H9 (cell line): Measurements from ENCODE around the gene SMAD6. TPM values are rescaled to one million over a fixed set of nuclear protein-coding genes. Genes with fewer than 3 reads are reported as not detected.

Source experiments
- DNase-seq: peaks from one replicate; pipeline ENCODE4 v3.0.0-alpha.2; 2017
- H2AFZ ChIP-seq: one replicate; pipeline ENCODE4 v1.6.1; 2013; ENCODE audit warnings: mild to moderate bottlenecking, low read length, control low read depth, moderate library complexity
- H2AK5ac ChIP-seq: 2 replicates; pipeline ENCODE4 v1.6.1; 2013; ENCODE audit warnings: low read length, control low read depth, mixed read lengths; ENCODE audit not compliant: insufficient read length
- H2BK120ac ChIP-seq: one replicate; pipeline ENCODE4 v1.6.1; 2013; ENCODE audit warnings: low read depth, mild to moderate bottlenecking, low read length, control low read depth, inconsistent platforms; ENCODE audit not compliant: poor library complexity, severe bottlenecking
- H2BK12ac ChIP-seq: 2 replicates; pipeline ENCODE4 v1.6.1; 2013; ENCODE audit warnings: low read length, control low read depth, mixed read lengths, low read depth; ENCODE audit not compliant: insufficient read length
- H2BK15ac ChIP-seq: 2 replicates; pipeline ENCODE4 v1.6.1; 2013; ENCODE audit warnings: low read depth, low read length, control low read depth
- H2BK20ac ChIP-seq: one replicate; pipeline ENCODE4 v1.6.1; 2013; ENCODE audit warnings: low read depth, mild to moderate bottlenecking, low read length, control low read depth, inconsistent platforms; ENCODE audit not compliant: poor library complexity, severe bottlenecking
- H2BK5ac ChIP-seq: 2 replicates; pipeline ENCODE4 v1.6.1; 2013; ENCODE audit warnings: low read length, control low read depth, mixed read lengths; ENCODE audit not compliant: insufficient read length
- H3K14ac ChIP-seq: 2 replicates; pipeline ENCODE4 v1.6.1; 2013; ENCODE audit warnings: low read length, control low read depth; ENCODE audit not compliant: insufficient read depth
- H3K18ac ChIP-seq: 2 replicates; pipeline ENCODE4 v1.6.1; 2013; ENCODE audit warnings: low read depth, mild to moderate bottlenecking, mixed read lengths, low read length, control low read depth; ENCODE audit not compliant: insufficient read length
- H3K23ac ChIP-seq: 2 replicates; pipeline ENCODE4 v1.6.1; 2013; ENCODE audit warnings: low read length, control low read depth, mixed read lengths, low read depth; ENCODE audit not compliant: insufficient read length
- H3K23me2 ChIP-seq: 2 replicates; pipeline ENCODE4 v1.6.1; 2013; ENCODE audit warnings: low read depth, mild to moderate bottlenecking, mixed read lengths, low read length, control low read depth; ENCODE audit not compliant: insufficient read length, poor library complexity, severe bottlenecking
- H3K27ac ChIP-seq: 2 replicates; pipeline ENCODE4 v1.5.1; 2013; ENCODE audit warnings: low read length, control low read depth, mixed read lengths, low read depth; ENCODE audit not compliant: insufficient read length
- H3K27me3 ChIP-seq: 2 replicates; pipeline ENCODE4 v1.6.1; 2013; ENCODE audit warnings: low read length, control low read depth, inconsistent platforms; ENCODE audit not compliant: insufficient read depth
- H3K4ac ChIP-seq: 2 replicates; pipeline ENCODE4 v1.6.1; 2013; ENCODE audit warnings: low read depth, mild to moderate bottlenecking, control low read depth, inconsistent platforms, low read length, moderate library complexity
- H3K4me1 ChIP-seq: 2 replicates; pipeline ENCODE4 v1.6.1; 2013; ENCODE audit warnings: low read length, control low read depth, inconsistent platforms; ENCODE audit not compliant: insufficient read depth
- H3K4me2 ChIP-seq: 2 replicates; pipeline ENCODE4 v1.6.1; 2013; ENCODE audit warnings: low read length, control low read depth, mixed read lengths; ENCODE audit not compliant: insufficient read length, insufficient read depth
- H3K56ac ChIP-seq: 2 replicates; pipeline ENCODE4 v1.6.1; 2013; ENCODE audit warnings: low read depth, mild to moderate bottlenecking, mixed read lengths, low read length, control low read depth; ENCODE audit not compliant: insufficient read length
- H3K79me1 ChIP-seq: 2 replicates; pipeline ENCODE4 v1.6.1; 2013; ENCODE audit warnings: low read depth, mild to moderate bottlenecking, moderate library complexity, low read length, control low read depth, inconsistent platforms; ENCODE audit not compliant: insufficient read depth, poor library complexity, severe bottlenecking
- H3K79me2 ChIP-seq: 2 replicates; pipeline ENCODE4 v1.6.1; 2013; ENCODE audit warnings: low read length, control low read depth, inconsistent platforms; ENCODE audit not compliant: insufficient read depth
- H3K9ac ChIP-seq: 2 replicates; pipeline ENCODE4 v1.6.1; 2013; ENCODE audit warnings: low read length, control low read depth, mixed read lengths; ENCODE audit not compliant: insufficient read length; ENCODE audit errors: extremely low read depth
- H3K9me3 ChIP-seq: one replicate; pipeline ENCODE4 v1.6.1; 2013; ENCODE audit warnings: low read depth, low read length, inconsistent platforms; ENCODE audit not compliant: control insufficient read depth
- H3T11ph ChIP-seq: one replicate; pipeline ENCODE4 v1.6.1; 2013; ENCODE audit warnings: mild to moderate bottlenecking, low read length, control low read depth, inconsistent platforms
- H4K20me1 ChIP-seq: one replicate; pipeline ENCODE4 v1.6.1; 2013; ENCODE audit not compliant: control insufficient read depth, insufficient read length, insufficient read depth
- H4K5ac ChIP-seq: 2 replicates; pipeline ENCODE4 v1.6.1; 2013; ENCODE audit warnings: low read depth, mild to moderate bottlenecking, mixed read lengths, low read length, control low read depth; ENCODE audit not compliant: insufficient read length
- H4K8ac ChIP-seq: replicated peaks from 2 replicates; pipeline ENCODE4 v1.6.1; 2013; ENCODE audit warnings: low read length, control low read depth, mixed read lengths, low read depth; ENCODE audit not compliant: insufficient read length
- H4K91ac ChIP-seq: 2 replicates; pipeline ENCODE4 v1.6.1; 2013; ENCODE audit warnings: low read depth, mild to moderate bottlenecking, moderate library complexity, mixed read lengths, low read length, control low read depth; ENCODE audit not compliant: insufficient read length
- H3K27ac Mint-ChIP-seq, 3 experiments: 2 replicates in 2 of 3; 3 replicates in 1 of 3; pipeline ENCODE4 v1.8.0; 2020 to 2021; ENCODE audit warnings: mixed read lengths in 3 of 3, mild to moderate bottlenecking in 1 of 3, moderate library complexity in 1 of 3
- H3K27me3 Mint-ChIP-seq: 2 replicates; pipeline ENCODE4 v1.8.0; 2021; ENCODE audit warnings: low read depth, mild to moderate bottlenecking, moderate library complexity, mixed read lengths
- H3K36me3 Mint-ChIP-seq, 3 experiments: 2 replicates in 2 of 3; 3 replicates in 1 of 3; pipeline ENCODE4 v1.8.0; 2020 to 2021; ENCODE audit warnings: low read depth in 3 of 3, mixed read lengths in 3 of 3; ENCODE audit not compliant: insufficient read depth in 1 of 3
- H3K4me1 Mint-ChIP-seq, 2 experiments: 2 replicates each; pipeline ENCODE4 v1.8.0; 2020; ENCODE audit warnings: mixed read lengths in 2 of 2
- H3K4me3 Mint-ChIP-seq, 2 experiments: 2 replicates in 1 of 2; 3 replicates in 1 of 2; pipeline ENCODE4 v1.8.0; 2020 to 2021; ENCODE audit warnings: mild to moderate bottlenecking in 2 of 2, mixed read lengths in 2 of 2, moderate library complexity in 1 of 2
- H3K9me3 Mint-ChIP-seq, 2 experiments: 2 replicates in 1 of 2; 3 replicates in 1 of 2; pipeline ENCODE4 v1.8.0; 2020; ENCODE audit warnings: mild to moderate bottlenecking in 2 of 2, mixed read lengths in 2 of 2, moderate library complexity in 1 of 2
- WGBS: extraction: QIAGEN DNeasy Blood & Tissue Kit; methylation state at CpG from one replicate; pipeline ENCODE4 v1.1.7; 2013; ENCODE audit warnings: missing lambda C conversion rate, low lambda C conversion rate, mixed read lengths; ENCODE audit not compliant: insufficient read length; ENCODE audit errors: extremely low coverage; 5-methylcytosine and 5-hydroxymethylcytosine counted together
- total RNA-seq: library from RNA; stranded (reverse); gene quantifications from 2 replicates; pipeline ENCODE4 v1.2.1, GENCODE V29; 2021
- TF ChIP-seq, protein P1 (sequence below): fragments of 200-600 bp; sonication (generic); conservative IDR thresholded peaks from 3 replicates; pipeline ENCODE4 v1.8.0; 2021; ENCODE audit warnings: antibody characterized with exemption, mild to moderate bottlenecking

The SMAD6 gene
- total RNA-seq, 1 experiment from 2014 or later, result 6.0 TPM

DNA sequence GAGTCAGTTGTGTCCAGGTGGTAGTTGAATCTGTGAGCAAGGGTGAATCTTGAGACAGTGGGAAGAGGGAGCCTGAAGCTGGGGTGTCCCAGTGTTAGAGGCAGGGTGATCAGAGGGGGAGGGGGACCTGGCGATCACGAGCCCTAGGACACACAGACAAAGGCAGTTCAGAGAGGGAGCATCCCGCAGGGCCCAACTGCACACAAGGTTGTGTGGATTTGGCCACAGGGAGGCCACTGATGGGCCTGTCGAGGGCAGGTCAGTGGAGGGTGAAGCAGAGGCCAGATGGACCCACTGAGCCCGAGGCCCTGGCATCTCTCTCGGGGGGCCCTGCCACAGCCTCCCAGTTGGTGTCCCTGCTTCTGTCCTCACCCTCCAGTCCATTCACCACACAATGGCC is 48.6 kb upstream of the SMAD6 start:
- Histone ChIP-seq H3K4ac (no peak overlapping the region), H3K9ac (no peak overlapping the region), H3K79me1 (no peaks in the 10 kb centered on the region), H3K9me3 (no peaks in the 10 kb centered on the region), H3K56ac (no peak overlapping the region), H3K14ac (no peak overlapping the region), H3K79me2 (no peaks in the 10 kb centered on the region), H2AK5ac (no peak overlapping the region), H2BK12ac (no peak overlapping the region), H4K5ac (no peak overlapping the region), H3K23ac (no peak overlapping the region), H2BK20ac (no peak overlapping the region), H3T11ph (no peak overlapping the region), H2AFZ (no peak overlapping the region), H4K20me1 (no peaks in the 10 kb centered on the region), H3K23me2 (peaks cover 4% of the 10 kb centered on the region), H3K27me3 (no peaks in the 10 kb centered on the region), H2BK5ac (no peak overlapping the region), H4K91ac (no peak overlapping the region), H2BK15ac (no peak overlapping the region), H2BK120ac (no peak overlapping the region), H4K8ac (no peak overlapping the region), H3K27ac (no peak overlapping the region), H3K4me1 (peaks cover 17% of the 10 kb centered on the region), H3K18ac (no peak overlapping the region), H3K4me2 (no peak overlapping the region)
- Mint-ChIP-seq H3K36me3 (no peaks in the 10 kb centered on the region), H3K9me3 (no peaks in the 10 kb centered on the region; a peak in 1 of 5 replicates), H3K4me1 (peaks cover 40 to 56% of the 10 kb centered on the region in 2 experiments), H3K27me3 (peaks cover 6% of the 10 kb centered on the region), H3K27ac (peak overlapping the region in 1 of 3 experiments; percentile 35; a peak in 1 of 7 replicates), H3K4me3 (no peak overlapping the region; a peak in 1 of 5 replicates)
- DNase-seq, result no peak
- TF ChIP-seq, protein P1, sequence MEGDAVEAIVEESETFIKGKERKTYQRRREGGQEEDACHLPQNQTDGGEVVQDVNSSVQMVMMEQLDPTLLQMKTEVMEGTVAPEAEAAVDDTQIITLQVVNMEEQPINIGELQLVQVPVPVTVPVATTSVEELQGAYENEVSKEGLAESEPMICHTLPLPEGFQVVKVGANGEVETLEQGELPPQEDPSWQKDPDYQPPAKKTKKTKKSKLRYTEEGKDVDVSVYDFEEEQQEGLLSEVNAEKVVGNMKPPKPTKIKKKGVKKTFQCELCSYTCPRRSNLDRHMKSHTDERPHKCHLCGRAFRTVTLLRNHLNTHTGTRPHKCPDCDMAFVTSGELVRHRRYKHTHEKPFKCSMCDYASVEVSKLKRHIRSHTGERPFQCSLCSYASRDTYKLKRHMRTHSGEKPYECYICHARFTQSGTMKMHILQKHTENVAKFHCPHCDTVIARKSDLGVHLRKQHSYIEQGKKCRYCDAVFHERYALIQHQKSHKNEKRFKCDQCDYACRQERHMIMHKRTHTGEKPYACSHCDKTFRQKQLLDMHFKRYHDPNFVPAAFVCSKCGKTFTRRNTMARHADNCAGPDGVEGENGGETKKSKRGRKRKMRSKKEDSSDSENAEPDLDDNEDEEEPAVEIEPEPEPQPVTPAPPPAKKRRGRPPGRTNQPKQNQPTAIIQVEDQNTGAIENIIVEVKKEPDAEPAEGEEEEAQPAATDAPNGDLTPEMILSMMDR, result no peak
- no CpG with 5 or more reads among the region's 6 CpGs for WGBS
